ENCODE data around the gene LRP1B.

The LRP1B gene

GRCh38 chr2:141660232-141660631 is 470.6 kb downstream of the LRP1B start:
- Histone ChIP-seq H3K27me3 (ENCODE audit: control insufficient read depth, low read length) (no peaks in the 10 kb centered on the region), H3K27ac (ENCODE audit: low read depth, low read length) (no peak overlapping the region), H3F3A (ENCODE audit: control insufficient read depth, insufficient read depth) (no peaks in the 10 kb centered on the region), H3K36me3 (ENCODE audit: control insufficient read depth, low read length) (no peaks in the 10 kb centered on the region), H3K4me1 (ENCODE audit: control insufficient read depth, low read length) (no peaks in the 10 kb centered on the region), H3K9me3 (ENCODE audit: control insufficient read depth, insufficient read depth, low read length) (no peaks in the 10 kb centered on the region), H3K4me2 (ENCODE audit: low read length) (no peak overlapping the region), H3K4me3 (ENCODE audit: low read length) (no peak overlapping the region), H4K20me1 (ENCODE audit: control insufficient read depth, insufficient read depth, low read depth, low read length) (no peaks in the 10 kb centered on the region), H3K79me2 (ENCODE audit: control insufficient read depth, low read length) (no peaks in the 10 kb centered on the region), H3K9me2 (replicated peaks; ENCODE audit: control insufficient read depth, low read length) (no peaks in the 10 kb centered on the region)
- TF ChIP-seq CTCF (IDR thresholded peaks at IDR 0.05; ENCODE audit: low read depth, low read length, poor library complexity, severe bottlenecking) (no peak), EZH2phosphoT487 (IDR thresholded peaks at IDR 0.05; ENCODE audit: borderline replicate concordance, low read length) (no peak)

DNA sequence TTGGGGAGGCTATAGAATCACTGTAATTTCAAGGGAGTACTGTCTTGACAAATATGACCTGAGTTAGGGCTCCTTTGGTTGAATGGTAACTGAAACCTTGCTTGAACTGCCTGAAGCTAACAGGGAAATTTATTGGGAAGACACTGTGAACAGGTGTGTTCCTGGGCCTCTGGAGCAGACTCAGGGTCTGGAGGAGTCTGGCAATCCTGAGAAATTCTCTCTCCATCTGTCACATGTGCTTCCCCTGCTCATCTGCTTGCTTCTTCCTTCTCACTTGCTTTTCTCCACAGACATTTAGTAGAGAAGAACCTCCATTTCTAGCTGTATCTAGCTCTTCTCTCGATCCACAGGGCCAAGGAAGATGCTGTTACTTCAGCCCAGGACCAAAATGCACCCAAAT is 476.5 kb downstream of the LRP1B start:
- H3K4me3 ChIP-seq (ENCODE audit: low read length), result no peak overlapping the region
- H3K4me1 ChIP-seq (ENCODE audit: control insufficient read depth, low read length), result no peaks in the 10 kb centered on the region
- no peaks in the 10 kb centered on the region for H3K36me3 ChIP-seq (ENCODE audit: control insufficient read depth, low read length)
- H3K27me3 ChIP-seq (ENCODE audit: control insufficient read depth, low read length), result no peaks in the 10 kb centered on the region
- no peak overlapping the region for H3K4me2 ChIP-seq (ENCODE audit: low read length)
- no peaks in the 10 kb centered on the region for H3K9me3 ChIP-seq (ENCODE audit: control insufficient read depth, insufficient read depth, low read length)
- no peaks in the 10 kb centered on the region for H3K79me2 ChIP-seq (ENCODE audit: control insufficient read depth, low read length)
- H3F3A ChIP-seq (ENCODE audit: control insufficient read depth, insufficient read depth), result no peaks in the 10 kb centered on the region
- TF ChIP-seq EZH2phosphoT487 (IDR thresholded peaks at IDR 0.05; ENCODE audit: borderline replicate concordance, low read length) (no peak), CTCF (IDR thresholded peaks at IDR 0.05; ENCODE audit: low read depth, low read length, poor library complexity, severe bottlenecking) (no peak)
- H3K9me2 ChIP-seq (replicated peaks; ENCODE audit: control insufficient read depth, low read length), result no peaks in the 10 kb centered on the region
- no peak overlapping the region for H3K27ac ChIP-seq (ENCODE audit: low read depth, low read length)
- no peaks in the 10 kb centered on the region for H4K20me1 ChIP-seq (ENCODE audit: control insufficient read depth, insufficient read depth, low read depth, low read length)

- Histone ChIP-seq H3K27me3 (ENCODE audit: control insufficient read depth, low read length) (no peaks in the 10 kb centered on the region), H3K9me3 (ENCODE audit: control insufficient read depth, insufficient read depth, low read length) (no peaks in the 10 kb centered on the region), H3K27ac (ENCODE audit: low read depth, low read length) (no peak overlapping the region)
Measured at GRCh38 chr2:141653184-141653583, 477.6 kb downstream of the LRP1B start.

More at GRCh38 chr2:141653184-141653583, 477.6 kb downstream of the LRP1B start:
- no peak for TF ChIP-seq EZH2phosphoT487 (IDR thresholded peaks at IDR 0.05; ENCODE audit: borderline replicate concordance, low read length)
- no peak for TF ChIP-seq CTCF (IDR thresholded peaks at IDR 0.05; ENCODE audit: low read depth, low read length, poor library complexity, severe bottlenecking)
- Histone ChIP-seq H3K4me1 (ENCODE audit: control insufficient read depth, low read length) (no peaks in the 10 kb centered on the region), H3K4me2 (ENCODE audit: low read length) (no peak overlapping the region), H3K79me2 (ENCODE audit: control insufficient read depth, low read length) (no peaks in the 10 kb centered on the region), H3K9me2 (replicated peaks; ENCODE audit: control insufficient read depth, low read length) (no peaks in the 10 kb centered on the region), H4K20me1 (ENCODE audit: control insufficient read depth, insufficient read depth, low read depth, low read length) (no peaks in the 10 kb centered on the region), H3F3A (ENCODE audit: control insufficient read depth, insufficient read depth) (no peaks in the 10 kb centered on the region), H3K36me3 (ENCODE audit: control insufficient read depth, low read length) (no peaks in the 10 kb centered on the region), H3K4me3 (ENCODE audit: low read length) (no peak overlapping the region)
